Esophagus muscularis mucosa (tissue), 3 donors: ENCODE measurements around the gene FAM83F.

ENCODE experiments used
- POLR2A ChIP-seq: fragments of 450-650 bp; IDR thresholded peaks from one replicate; pipeline ENCODE4 v1.6.1; 2017; ENCODE audit warnings: antibody characterized with exemption, moderate library complexity, mild to moderate bottlenecking, low read depth
- POLR2AphosphoS5 ChIP-seq, 2 donors: sonication (generic); formaldehyde crosslinking; IDR thresholded peaks; one replicate each; pipeline ENCODE4 v1.6.1; 2017; ENCODE audit warnings: antibody characterized with exemption in 2 of 2
- TF ChIP-seq, protein P1 (sequence below), 3 experiments: fragments of 200-600 bp in 2 of 3; fragments of 450-650 bp in 1 of 3; sonication (generic) in 2 of 3; IDR thresholded peaks; one replicate each; pipeline ENCODE4 v1.5.1; 2017 to 2019; ENCODE audit warnings: antibody characterized with exemption in 3 of 3, mild to moderate bottlenecking in 2 of 3, moderate library complexity in 1 of 3

DNA sequence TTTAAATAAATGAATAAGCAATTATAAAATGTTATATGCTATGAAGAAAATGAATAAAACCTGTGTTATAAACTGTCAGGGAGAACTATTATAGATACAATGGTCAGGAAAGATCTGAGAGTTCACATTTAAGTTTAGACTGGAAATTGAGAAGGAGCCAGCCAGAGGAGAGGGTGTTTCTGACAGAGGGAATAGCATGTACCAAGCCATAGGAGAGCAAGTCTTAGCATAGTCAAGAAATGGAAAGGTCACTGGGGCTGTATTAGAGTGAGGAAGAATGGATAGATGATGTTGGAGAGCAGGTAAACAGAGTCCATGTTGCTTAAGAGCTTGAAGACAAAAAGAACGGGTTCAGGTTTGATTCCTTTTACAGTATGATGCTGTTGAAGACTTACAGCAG, 87.4 kb downstream of the FAM83F start:
- TF ChIP-seq, protein P1, sequence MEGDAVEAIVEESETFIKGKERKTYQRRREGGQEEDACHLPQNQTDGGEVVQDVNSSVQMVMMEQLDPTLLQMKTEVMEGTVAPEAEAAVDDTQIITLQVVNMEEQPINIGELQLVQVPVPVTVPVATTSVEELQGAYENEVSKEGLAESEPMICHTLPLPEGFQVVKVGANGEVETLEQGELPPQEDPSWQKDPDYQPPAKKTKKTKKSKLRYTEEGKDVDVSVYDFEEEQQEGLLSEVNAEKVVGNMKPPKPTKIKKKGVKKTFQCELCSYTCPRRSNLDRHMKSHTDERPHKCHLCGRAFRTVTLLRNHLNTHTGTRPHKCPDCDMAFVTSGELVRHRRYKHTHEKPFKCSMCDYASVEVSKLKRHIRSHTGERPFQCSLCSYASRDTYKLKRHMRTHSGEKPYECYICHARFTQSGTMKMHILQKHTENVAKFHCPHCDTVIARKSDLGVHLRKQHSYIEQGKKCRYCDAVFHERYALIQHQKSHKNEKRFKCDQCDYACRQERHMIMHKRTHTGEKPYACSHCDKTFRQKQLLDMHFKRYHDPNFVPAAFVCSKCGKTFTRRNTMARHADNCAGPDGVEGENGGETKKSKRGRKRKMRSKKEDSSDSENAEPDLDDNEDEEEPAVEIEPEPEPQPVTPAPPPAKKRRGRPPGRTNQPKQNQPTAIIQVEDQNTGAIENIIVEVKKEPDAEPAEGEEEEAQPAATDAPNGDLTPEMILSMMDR (IDR thresholded peaks at IDR 0.05), result no peak
- TF ChIP-seq POLR2A (no peak), POLR2AphosphoS5 (IDR thresholded peaks at IDR 0.05) (no peak)
